SH-SY5Y (cell line): Measurements from ENCODE around the gene LENEP.

Experiments used
- GATA2 ChIP-seq: IDR thresholded peaks from 2 replicates; pipeline ENCODE4 v1.6.1; 2011; ENCODE audit warnings: mild to moderate bottlenecking, low read depth, low read length
- GATA3 ChIP-seq: IDR thresholded peaks from 2 replicates; pipeline ENCODE4 v1.6.1; 2011; ENCODE audit warnings: low read depth, mild to moderate bottlenecking, low read length, moderate library complexity

LENEP gene

GRCh38 chr1:154993572-154994268 is at the start of gene LENEP:
LENEP (plus strand) TSS chr1:154993586; CDS start chr1:154993608, 22 bp downstream.
- no peak for TF ChIP-seq GATA3

- no peak for TF ChIP-seq GATA3
- TF ChIP-seq GATA2 = no peak
Measured at GRCh38 chr1:154943649-154944400, 49.6 kb upstream of the LENEP start.

DNA sequence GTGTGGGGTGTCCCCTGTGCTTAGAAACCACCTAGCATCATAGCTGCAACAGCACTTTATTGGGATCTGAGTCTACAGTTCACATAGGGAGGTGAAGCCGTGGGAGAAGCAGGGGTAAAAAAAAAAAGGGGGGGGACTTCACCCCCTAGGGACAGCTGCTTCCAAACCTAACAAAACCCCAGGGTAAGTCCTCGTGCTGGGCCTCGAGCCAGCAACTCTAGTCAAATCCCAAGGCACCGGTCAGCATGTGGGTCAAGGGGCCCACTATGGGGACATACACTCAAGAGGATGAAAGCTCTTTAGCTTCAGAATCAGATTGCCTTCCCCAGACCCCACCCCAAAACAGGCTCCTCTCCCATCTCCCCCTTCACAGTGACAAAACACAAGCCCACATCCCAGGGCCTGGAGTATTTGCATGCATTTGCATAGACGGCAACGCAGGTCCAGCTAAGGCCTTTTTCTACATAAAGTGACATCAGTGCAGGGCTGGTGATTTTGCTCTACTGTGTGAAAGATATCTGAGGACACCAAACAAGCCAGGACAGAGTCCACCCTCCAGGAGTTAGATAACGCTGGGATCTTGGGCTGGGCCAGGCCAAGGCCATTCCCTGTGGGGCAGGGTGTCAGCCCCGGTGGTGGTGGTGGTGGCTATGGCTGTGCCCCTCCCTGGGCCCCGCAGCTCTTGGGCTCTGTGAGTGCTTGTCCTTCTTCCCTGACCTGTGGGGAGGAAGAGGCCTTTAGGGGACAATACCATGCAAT is 48.8 kb upstream of the LENEP start:
- TF ChIP-seq GATA2 (no peak), GATA3 (no peak)

GRCh38 chr1:154945160-154945961 is 48.0 kb upstream of the LENEP start:
- TF ChIP-seq GATA3 = no peak
- no peak for TF ChIP-seq GATA2

GRCh38 chr1:154945962-154946850 is 47.2 kb upstream of the LENEP start:
- TF ChIP-seq GATA2 (no peak), GATA3 (no peak)

DNA sequence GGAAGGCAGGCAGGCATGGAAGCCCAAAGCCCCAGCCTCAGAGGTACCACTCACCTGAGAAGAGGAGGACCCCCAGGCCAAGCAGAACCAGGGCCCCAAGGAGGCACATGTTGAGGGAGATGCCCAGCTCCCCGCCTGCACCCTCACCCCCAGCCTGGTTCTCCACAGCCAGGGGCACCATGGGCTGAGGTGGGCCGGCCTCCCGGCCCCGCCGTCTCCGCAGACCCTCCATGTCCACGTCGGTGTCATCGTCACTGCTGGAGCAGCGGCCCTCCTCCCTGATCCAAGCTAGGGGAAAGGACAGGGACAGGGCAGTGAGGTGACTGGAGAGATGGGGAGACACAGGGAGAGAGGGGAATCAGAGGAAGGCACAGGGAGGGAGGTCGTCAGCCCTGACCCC is 45.3 kb upstream of the LENEP start:
- no peak for TF ChIP-seq GATA3
- TF ChIP-seq GATA2 = no peak

DNA sequence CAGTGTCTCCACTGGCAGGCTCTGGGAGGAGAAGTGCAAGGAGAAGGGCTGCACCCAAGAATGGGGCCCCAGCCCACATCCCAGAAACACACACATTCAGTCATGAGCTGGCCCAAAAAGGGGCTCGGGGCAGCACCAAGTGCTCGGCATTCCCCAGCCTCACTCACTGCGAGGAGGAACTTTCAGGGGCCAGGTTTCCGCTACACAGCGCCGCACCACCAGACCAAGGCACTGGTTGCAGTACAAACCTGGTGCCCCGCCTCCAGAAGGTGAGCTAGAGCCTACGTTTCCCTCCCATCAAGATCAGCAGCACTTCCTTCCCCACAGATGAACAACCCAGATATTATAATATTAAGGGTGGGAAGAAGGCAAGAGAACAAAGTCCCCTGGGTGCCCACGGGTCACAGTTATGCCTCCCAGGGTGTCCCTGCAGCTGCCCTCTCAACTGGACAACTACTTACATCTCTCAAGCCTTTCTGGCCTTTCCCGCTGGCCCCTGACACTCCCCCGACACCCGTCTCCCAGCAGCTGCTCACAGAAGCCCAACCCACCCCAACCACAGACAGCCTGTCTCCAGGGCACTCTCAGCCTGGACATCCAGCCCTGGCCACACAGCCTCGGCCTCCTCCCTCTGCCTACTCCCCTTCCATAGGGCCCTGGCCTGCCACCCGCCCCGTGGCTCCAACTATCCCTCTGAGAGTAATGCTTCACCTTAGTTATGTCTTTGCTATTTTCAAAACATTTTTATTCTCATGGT is 41.3 kb upstream of the LENEP start:
- TF ChIP-seq GATA2 (no peak), GATA3 (no peak)

DNA sequence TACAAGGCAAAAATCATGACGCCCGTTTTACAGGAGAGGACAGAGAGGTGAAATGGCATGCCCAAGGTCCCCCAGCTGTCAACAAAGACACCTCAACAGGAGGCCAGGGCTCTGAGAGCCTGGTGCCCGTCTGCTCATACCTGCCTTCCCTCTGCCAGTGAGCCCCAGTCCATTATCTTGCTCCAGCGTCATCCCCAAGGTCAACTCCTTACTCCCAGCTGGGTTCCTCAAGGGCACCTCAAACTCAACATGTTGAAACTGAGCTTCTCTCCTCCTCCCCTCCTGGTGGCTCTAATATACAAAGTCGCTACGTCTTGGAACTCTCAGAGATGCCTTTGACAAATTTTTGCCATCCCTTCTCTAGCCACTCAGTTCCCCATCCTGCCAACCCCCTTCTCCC is 40.7 kb upstream of the LENEP start:
- TF ChIP-seq GATA3 (no peak), GATA2 (no peak)

DNA sequence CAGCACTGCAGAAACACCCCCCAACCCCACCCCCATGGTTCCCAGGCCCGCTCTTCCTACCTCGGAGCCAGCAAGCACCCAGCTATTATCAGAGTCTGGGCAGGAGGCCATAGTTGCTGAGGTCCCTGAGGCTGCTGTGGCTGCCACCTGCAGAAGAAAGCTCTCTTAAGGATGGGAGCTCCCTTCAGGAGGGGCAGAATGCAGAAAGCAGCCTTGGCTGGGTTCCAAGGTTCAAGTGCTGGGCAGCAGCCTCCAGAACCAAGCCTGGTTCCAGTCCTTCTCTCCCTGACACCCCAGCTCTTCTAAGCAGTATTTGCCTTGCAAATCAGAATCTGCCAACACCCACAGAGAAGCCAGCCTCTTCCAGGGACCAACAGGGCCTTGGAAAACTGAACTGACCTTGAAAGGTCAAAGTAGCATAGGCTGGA is 39.8 kb upstream of the LENEP start:
- TF ChIP-seq GATA2 (no peak), GATA3 (no peak)

DNA sequence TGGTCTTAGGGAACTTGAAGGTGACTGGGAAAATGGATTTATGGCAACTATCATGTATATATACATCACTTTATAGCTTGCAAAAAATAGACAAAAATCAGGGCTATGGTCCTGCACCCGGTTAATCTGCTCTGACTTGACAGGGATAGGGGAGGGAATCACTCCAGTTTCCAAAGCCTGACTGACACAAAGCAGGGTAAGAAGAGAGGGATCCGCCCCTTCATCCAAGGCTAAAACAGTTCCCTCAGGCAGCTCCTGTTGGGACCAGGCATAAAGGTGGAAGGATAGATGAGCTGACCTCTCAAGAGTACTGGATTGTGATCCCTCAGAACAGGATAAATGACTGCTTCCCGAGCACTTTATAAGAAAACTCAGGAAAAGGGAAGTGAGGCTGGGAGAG is 38.8 kb upstream of the LENEP start:
- TF ChIP-seq GATA3 (no peak), GATA2 (no peak)

DNA sequence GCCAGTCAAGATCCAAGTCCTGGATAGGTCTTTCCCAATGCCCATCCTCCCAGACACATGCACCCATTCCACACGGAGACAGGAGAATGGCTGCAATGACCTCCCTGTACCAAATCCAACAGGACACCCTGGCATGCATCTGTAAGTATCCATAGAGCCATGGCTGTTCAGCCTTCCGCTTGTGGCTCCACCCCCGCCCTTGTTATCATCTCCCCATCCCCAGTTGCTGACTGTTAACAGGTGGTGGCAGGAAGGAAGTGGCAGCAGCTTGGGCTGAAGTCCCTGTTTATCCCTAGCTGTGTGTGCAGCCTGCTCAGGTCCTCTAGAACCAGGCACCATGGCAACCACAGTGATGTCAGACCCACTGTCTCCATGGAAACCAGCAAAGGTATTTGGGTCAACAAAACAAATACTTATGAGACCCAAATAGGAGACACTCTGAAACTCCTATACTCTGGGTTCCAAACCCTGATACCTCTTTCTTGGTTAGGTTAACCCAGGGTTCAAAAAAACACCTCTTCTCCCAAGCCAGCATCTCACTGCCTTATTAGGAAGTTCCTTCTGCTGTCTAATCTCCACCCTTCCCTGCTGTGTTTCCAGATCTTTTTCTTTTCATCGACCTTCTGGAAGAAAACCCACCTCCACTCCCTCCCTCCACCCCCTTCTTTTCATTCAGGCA is 38.2 kb upstream of the LENEP start:
- TF ChIP-seq GATA3 = no peak
- TF ChIP-seq GATA2 = peak; percentile 56

DNA sequence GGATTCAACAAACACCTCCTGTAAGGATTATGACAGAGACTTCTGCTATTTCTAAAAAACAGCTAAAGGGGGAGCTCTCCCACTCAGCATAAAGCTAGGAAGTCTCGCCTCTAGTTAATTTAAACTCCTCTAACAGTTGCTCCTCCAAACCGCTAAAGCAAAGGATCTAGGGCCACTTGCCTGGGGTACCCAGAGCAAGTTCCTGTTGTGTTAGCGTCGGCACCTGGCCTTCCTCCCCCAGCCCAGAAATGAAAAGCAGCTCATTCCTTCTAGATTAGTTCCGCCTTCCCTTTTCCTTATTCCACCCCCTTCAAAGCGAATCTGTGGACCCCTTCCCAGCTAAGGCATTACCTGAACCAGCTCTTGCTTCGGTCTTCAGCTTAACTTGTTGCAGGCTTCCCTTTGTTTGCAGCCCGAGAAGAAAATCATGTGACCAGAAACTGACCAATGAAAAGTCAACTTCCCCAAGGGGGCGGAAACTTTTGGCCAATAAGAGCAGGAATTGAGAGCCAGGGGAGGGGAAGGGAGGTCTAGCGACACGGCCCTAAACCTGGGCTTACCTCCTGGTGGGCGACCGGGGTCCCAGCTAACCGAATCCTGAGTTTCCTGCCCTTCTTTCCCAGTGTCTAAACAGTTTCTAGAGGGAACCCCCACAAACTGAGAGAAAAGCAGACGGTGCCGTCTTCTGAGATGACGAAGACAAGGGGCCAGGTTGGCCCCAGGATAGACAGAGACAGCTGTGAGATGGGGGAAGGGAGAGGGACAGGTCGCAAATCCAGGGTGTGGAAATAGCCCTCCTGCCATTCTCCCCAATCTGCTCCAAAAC is 37.5 kb upstream of the LENEP start, which contains the start of gene PBXIP1:
Gene PBXIP1, minus strand, starts transcription at position 382 of the 826 bp plus-strand sequence. CDS start 2,378 bp downstream, outside the sequence.
- TF ChIP-seq GATA2 = no peak
- TF ChIP-seq GATA3 = no peak
